H1 (cell line): Measurements from ENCODE around the gene DEGS2. TPM values are rescaled to one million over a fixed set of nuclear protein-coding genes. Genes with fewer than 3 reads are reported as not detected.

Source experiments
- EZH2 ChIP-seq: fragments of 200-600 bp; sonication (generic); IDR thresholded peaks from 2 replicates; pipeline ENCODE4 v1.7.1; 2012; ENCODE audit warnings: low read depth, mild to moderate bottlenecking, moderate library complexity, low read length, inconsistent platforms; ENCODE audit not compliant: severe bottlenecking
- SIN3A ChIP-seq, 2 experiments: IDR thresholded peaks in 1 of 2; conservative IDR thresholded peaks in 1 of 2; 2 replicates each; pipeline ENCODE4 v1.6.1; 2011 to 2012; ENCODE audit warnings: low read length in 2 of 2, improper control_type of control experiment in 1 of 2, low read depth in 1 of 2, mild to moderate bottlenecking in 1 of 2
- polyA plus RNA-seq, 7 experiments: library from polyadenylated mRNA; depleted of rRNA in 3 of 7; stranded (reverse) in 5 of 7; unstranded in 2 of 7; fragments of >200 nt in 5 of 7; fragments of 200-250 nt in 2 of 7; gene quantifications; 1 replicate in 5 of 7; 2 replicates in 1 of 7; 4 replicates in 1 of 7; pipeline versions ENCODE4 v1.2.1 to v1.2.3, GENCODE V29; 2011 to 2013; ENCODE audit warnings: missing spikeins in 2 of 7, mixed read lengths in 2 of 7
- total RNA-seq: library from RNA; stranded (reverse); fragmentation: NEBNext Ultra II Directional; extraction: Animal tissue kit (Norgen Biotek cat#: 25700); gene quantifications from 2 replicates; pipeline ENCODE4 v1.2.1, GENCODE V29; 2021
- TF ChIP-seq, protein P1 (sequence below): fragments of 300-600 bp; sonication (generic); IDR thresholded peaks from 2 replicates; pipeline ENCODE4 v1.7.1; 2012; ENCODE audit warnings: low read length, moderate library complexity, mild to moderate bottlenecking, inconsistent platforms; ENCODE audit not compliant: insufficient replicate concordance
- TF ChIP-seq, protein P2 (sequence below), 3 experiments: IDR thresholded peaks; 1 replicate in 2 of 3; 2 replicates in 1 of 3; pipeline versions ENCODE4 v1.5.1 to v1.6.1; 2011; ENCODE audit warnings: low read length in 3 of 3, mild to moderate bottlenecking in 3 of 3, inconsistent platforms in 2 of 3, low read depth in 1 of 3, moderate library complexity in 1 of 3; ENCODE audit not compliant: insufficient read depth in 1 of 3; ENCODE audit errors: control extremely low read depth in 1 of 3
- TF ChIP-seq, protein P3 (sequence below): IDR thresholded peaks from 2 replicates; pipeline ENCODE4 v1.6.1; 2012; ENCODE audit warnings: low read length, inconsistent platforms

DEGS2 gene
- total and polyA plus RNA-seq, 2 of the 8 experiments (the other 6 are each of a cell fraction or from before 2014, with no cell fraction given) = 0.61 to 0.82 TPM

- TF ChIP-seq, protein P1, sequence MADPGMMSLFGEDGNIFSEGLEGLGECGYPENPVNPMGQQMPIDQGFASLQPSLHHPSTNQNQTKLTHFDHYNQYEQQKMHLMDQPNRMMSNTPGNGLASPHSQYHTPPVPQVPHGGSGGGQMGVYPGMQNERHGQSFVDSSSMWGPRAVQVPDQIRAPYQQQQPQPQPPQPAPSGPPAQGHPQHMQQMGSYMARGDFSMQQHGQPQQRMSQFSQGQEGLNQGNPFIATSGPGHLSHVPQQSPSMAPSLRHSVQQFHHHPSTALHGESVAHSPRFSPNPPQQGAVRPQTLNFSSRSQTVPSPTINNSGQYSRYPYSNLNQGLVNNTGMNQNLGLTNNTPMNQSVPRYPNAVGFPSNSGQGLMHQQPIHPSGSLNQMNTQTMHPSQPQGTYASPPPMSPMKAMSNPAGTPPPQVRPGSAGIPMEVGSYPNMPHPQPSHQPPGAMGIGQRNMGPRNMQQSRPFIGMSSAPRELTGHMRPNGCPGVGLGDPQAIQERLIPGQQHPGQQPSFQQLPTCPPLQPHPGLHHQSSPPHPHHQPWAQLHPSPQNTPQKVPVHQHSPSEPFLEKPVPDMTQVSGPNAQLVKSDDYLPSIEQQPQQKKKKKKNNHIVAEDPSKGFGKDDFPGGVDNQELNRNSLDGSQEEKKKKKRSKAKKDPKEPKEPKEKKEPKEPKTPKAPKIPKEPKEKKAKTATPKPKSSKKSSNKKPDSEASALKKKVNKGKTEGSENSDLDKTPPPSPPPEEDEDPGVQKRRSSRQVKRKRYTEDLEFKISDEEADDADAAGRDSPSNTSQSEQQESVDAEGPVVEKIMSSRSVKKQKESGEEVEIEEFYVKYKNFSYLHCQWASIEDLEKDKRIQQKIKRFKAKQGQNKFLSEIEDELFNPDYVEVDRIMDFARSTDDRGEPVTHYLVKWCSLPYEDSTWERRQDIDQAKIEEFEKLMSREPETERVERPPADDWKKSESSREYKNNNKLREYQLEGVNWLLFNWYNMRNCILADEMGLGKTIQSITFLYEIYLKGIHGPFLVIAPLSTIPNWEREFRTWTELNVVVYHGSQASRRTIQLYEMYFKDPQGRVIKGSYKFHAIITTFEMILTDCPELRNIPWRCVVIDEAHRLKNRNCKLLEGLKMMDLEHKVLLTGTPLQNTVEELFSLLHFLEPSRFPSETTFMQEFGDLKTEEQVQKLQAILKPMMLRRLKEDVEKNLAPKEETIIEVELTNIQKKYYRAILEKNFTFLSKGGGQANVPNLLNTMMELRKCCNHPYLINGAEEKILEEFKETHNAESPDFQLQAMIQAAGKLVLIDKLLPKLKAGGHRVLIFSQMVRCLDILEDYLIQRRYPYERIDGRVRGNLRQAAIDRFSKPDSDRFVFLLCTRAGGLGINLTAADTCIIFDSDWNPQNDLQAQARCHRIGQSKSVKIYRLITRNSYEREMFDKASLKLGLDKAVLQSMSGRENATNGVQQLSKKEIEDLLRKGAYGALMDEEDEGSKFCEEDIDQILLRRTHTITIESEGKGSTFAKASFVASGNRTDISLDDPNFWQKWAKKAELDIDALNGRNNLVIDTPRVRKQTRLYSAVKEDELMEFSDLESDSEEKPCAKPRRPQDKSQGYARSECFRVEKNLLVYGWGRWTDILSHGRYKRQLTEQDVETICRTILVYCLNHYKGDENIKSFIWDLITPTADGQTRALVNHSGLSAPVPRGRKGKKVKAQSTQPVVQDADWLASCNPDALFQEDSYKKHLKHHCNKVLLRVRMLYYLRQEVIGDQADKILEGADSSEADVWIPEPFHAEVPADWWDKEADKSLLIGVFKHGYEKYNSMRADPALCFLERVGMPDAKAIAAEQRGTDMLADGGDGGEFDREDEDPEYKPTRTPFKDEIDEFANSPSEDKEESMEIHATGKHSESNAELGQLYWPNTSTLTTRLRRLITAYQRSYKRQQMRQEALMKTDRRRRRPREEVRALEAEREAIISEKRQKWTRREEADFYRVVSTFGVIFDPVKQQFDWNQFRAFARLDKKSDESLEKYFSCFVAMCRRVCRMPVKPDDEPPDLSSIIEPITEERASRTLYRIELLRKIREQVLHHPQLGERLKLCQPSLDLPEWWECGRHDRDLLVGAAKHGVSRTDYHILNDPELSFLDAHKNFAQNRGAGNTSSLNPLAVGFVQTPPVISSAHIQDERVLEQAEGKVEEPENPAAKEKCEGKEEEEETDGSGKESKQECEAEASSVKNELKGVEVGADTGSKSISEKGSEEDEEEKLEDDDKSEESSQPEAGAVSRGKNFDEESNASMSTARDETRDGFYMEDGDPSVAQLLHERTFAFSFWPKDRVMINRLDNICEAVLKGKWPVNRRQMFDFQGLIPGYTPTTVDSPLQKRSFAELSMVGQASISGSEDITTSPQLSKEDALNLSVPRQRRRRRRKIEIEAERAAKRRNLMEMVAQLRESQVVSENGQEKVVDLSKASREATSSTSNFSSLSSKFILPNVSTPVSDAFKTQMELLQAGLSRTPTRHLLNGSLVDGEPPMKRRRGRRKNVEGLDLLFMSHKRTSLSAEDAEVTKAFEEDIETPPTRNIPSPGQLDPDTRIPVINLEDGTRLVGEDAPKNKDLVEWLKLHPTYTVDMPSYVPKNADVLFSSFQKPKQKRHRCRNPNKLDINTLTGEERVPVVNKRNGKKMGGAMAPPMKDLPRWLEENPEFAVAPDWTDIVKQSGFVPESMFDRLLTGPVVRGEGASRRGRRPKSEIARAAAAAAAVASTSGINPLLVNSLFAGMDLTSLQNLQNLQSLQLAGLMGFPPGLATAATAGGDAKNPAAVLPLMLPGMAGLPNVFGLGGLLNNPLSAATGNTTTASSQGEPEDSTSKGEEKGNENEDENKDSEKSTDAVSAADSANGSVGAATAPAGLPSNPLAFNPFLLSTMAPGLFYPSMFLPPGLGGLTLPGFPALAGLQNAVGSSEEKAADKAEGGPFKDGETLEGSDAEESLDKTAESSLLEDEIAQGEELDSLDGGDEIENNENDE = no peak
- TF ChIP-seq, protein P2, sequence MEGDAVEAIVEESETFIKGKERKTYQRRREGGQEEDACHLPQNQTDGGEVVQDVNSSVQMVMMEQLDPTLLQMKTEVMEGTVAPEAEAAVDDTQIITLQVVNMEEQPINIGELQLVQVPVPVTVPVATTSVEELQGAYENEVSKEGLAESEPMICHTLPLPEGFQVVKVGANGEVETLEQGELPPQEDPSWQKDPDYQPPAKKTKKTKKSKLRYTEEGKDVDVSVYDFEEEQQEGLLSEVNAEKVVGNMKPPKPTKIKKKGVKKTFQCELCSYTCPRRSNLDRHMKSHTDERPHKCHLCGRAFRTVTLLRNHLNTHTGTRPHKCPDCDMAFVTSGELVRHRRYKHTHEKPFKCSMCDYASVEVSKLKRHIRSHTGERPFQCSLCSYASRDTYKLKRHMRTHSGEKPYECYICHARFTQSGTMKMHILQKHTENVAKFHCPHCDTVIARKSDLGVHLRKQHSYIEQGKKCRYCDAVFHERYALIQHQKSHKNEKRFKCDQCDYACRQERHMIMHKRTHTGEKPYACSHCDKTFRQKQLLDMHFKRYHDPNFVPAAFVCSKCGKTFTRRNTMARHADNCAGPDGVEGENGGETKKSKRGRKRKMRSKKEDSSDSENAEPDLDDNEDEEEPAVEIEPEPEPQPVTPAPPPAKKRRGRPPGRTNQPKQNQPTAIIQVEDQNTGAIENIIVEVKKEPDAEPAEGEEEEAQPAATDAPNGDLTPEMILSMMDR (IDR thresholded peaks at IDR 0.05; ENCODE audit: control extremely low read depth in 1 of 3, insufficient read depth in 1 of 3, low read depth in 1 of 3, low read length in 3 of 3) = no peak
- TF ChIP-seq, protein P3, sequence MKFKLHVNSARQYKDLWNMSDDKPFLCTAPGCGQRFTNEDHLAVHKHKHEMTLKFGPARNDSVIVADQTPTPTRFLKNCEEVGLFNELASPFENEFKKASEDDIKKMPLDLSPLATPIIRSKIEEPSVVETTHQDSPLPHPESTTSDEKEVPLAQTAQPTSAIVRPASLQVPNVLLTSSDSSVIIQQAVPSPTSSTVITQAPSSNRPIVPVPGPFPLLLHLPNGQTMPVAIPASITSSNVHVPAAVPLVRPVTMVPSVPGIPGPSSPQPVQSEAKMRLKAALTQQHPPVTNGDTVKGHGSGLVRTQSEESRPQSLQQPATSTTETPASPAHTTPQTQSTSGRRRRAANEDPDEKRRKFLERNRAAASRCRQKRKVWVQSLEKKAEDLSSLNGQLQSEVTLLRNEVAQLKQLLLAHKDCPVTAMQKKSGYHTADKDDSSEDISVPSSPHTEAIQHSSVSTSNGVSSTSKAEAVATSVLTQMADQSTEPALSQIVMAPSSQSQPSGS = no peak
- TF ChIP-seq EZH2 (no peak), SIN3A (conservative IDR thresholded peaks at IDR 0.05 in 1 of 2, IDR thresholded peaks at IDR 0.05 in 1 of 2; ENCODE audit: low read depth in 1 of 2, low read length in 2 of 2) (no peak)
Measured at GRCh38 chr14:100127853-100128455, 31.5 kb downstream of the DEGS2 start (continued).
